ENCODE measurements around the gene SCRT2. TPM values are rescaled to one million over a fixed set of nuclear protein-coding genes. Genes with fewer than 3 reads are reported as not detected.

SCRT2 gene
- polyA plus RNA-seq, 4 donors: not detected

- Histone ChIP-seq H3K27me3 (ENCODE audit: control insufficient read depth in 3 of 3, insufficient read depth in 3 of 3, low read length in 3 of 3) (peaks cover 9 to 74% (median 28%) of the 10 kb centered on the region in 3 donors), H3K4me3 (ENCODE audit: low read depth in 1 of 3, low read length in 3 of 3) (no peak overlapping the region), H3K4me1 (ENCODE audit: control insufficient read depth in 3 of 3, insufficient read depth in 2 of 3, low read depth in 1 of 3, low read length in 2 of 3) (no peaks in the 10 kb centered on the region), H3K36me3 (ENCODE audit: control insufficient read depth in 3 of 3, insufficient read depth in 2 of 3, low read depth in 1 of 3, low read length in 3 of 3) (no peaks in the 10 kb centered on the region), H3K27ac (ENCODE audit: low read depth in 1 of 3, low read length in 2 of 3) (no peak overlapping the region), H3K9me3 (ENCODE audit: control insufficient read depth in 2 of 2, insufficient read depth in 1 of 2, low read depth in 1 of 2, low read length in 1 of 2) (no peaks in the 10 kb centered on the region)
- no peak for DNase-seq
- FAIRE-seq: no peak
- WGBS, 3 donors: 25 to 33% (median 33%) methylated on average over 6 of the region's 6 CpGs
Observed at GRCh38 chr20:665276-665675, 10.3 kb downstream of the SCRT2 start.

GRCh38 chr20:664576-664975 lies 11.0 kb downstream of the SCRT2 start:
- H3K4me3 ChIP-seq (ENCODE audit: low read depth in 1 of 3, low read length in 3 of 3): no peak overlapping the region
- H3K4me1 ChIP-seq (ENCODE audit: control insufficient read depth in 3 of 3, insufficient read depth in 2 of 3, low read depth in 1 of 3, low read length in 2 of 3): no peaks in the 10 kb centered on the region
- H3K27me3 ChIP-seq (ENCODE audit: control insufficient read depth in 3 of 3, insufficient read depth in 3 of 3, low read length in 3 of 3): peaks cover 9 to 75% (median 29%) of the 10 kb centered on the region in 3 donors
- no peak overlapping the region for H3K27ac ChIP-seq (ENCODE audit: low read depth in 1 of 3, low read length in 2 of 3)
- no peaks in the 10 kb centered on the region for H3K36me3 ChIP-seq (ENCODE audit: control insufficient read depth in 3 of 3, insufficient read depth in 2 of 3, low read depth in 1 of 3, low read length in 3 of 3)
- DNase-seq (no peak), FAIRE-seq (no peak)
- H3K9me3 ChIP-seq (ENCODE audit: control insufficient read depth in 2 of 2, insufficient read depth in 1 of 2, low read depth in 1 of 2, low read length in 1 of 2): no peaks in the 10 kb centered on the region
- 39 to 55% (median 48%) methylated on average over 12 to 13 of the region's 13 CpGs for WGBS, 3 donors

DNA sequence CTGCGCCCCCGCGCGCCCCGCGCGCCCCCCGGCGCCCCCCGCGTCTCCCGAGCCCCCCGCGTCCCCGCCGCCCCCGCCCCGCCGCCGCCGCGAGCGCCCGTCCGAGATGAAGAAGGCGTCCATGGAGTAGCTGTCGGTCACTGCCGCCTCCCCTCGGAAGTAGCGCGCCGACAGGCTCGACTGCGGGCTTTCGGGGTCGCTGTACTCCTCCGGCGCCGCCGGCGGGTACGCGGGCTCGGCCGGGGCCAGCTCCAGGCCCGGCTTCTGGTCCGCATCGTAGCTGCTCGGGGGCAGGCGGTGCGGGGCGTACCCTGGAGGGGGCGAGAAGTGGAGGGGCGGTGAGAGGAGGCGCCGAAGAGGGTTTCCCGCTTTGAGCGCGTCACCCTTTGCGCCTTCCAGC lies 11.5 kb downstream of the SCRT2 start:
- H3K36me3 ChIP-seq (ENCODE audit: control insufficient read depth in 3 of 3, insufficient read depth in 2 of 3, low read depth in 1 of 3, low read length in 3 of 3): no peaks in the 10 kb centered on the region
- H3K4me1 ChIP-seq (ENCODE audit: control insufficient read depth in 3 of 3, insufficient read depth in 2 of 3, low read depth in 1 of 3, low read length in 2 of 3): no peaks in the 10 kb centered on the region
- DNase-seq (no peak), FAIRE-seq (no peak)
- H3K27ac ChIP-seq (ENCODE audit: low read depth in 1 of 3, low read length in 2 of 3): no peak overlapping the region
- 5 to 29% (median 16%) methylated on average over 12 to 60 of the region's 60 CpGs for WGBS, 3 donors
- H3K9me3 ChIP-seq (ENCODE audit: control insufficient read depth in 2 of 2, insufficient read depth in 1 of 2, low read depth in 1 of 2, low read length in 1 of 2): no peaks in the 10 kb centered on the region
- no peak overlapping the region for H3K4me3 ChIP-seq (ENCODE audit: low read depth in 1 of 3, low read length in 3 of 3)
- peaks cover 9 to 80% (median 32%) of the 10 kb centered on the region in 3 donors for H3K27me3 ChIP-seq (ENCODE audit: control insufficient read depth in 3 of 3, insufficient read depth in 3 of 3, low read length in 3 of 3)

- Histone ChIP-seq H3K4me3 (ENCODE audit: low read depth in 1 of 3, low read length in 3 of 3) (no peak overlapping the region), H3K36me3 (ENCODE audit: control insufficient read depth in 3 of 3, insufficient read depth in 2 of 3, low read depth in 1 of 3, low read length in 3 of 3) (no peaks in the 10 kb centered on the region), H3K4me1 (ENCODE audit: control insufficient read depth in 3 of 3, insufficient read depth in 2 of 3, low read depth in 1 of 3, low read length in 2 of 3) (no peaks in the 10 kb centered on the region), H3K9me3 (ENCODE audit: control insufficient read depth in 2 of 2, insufficient read depth in 1 of 2, low read depth in 1 of 2, low read length in 1 of 2) (no peaks in the 10 kb centered on the region), H3K27me3 (ENCODE audit: control insufficient read depth in 3 of 3, insufficient read depth in 3 of 3, low read length in 3 of 3) (peaks cover 9 to 83% (median 32%) of the 10 kb centered on the region in 3 donors), H3K27ac (ENCODE audit: low read depth in 1 of 3, low read length in 2 of 3) (no peak overlapping the region)
- peak in 1 of 2 donors; percentile 40 for DNase-seq
- no peak for FAIRE-seq
- WGBS, 3 donors: 4 to 10% (median 6%) methylated on average over 52 to 84 of the region's 84 CpGs
Observed at GRCh38 chr20:663315-664090, 12.1 kb downstream of the SCRT2 start.

- H3K4me1 ChIP-seq (ENCODE audit: control insufficient read depth in 3 of 3, insufficient read depth in 2 of 3, low read depth in 1 of 3, low read length in 2 of 3): no peaks in the 10 kb centered on the region
- H3K36me3 ChIP-seq (ENCODE audit: control insufficient read depth in 3 of 3, insufficient read depth in 2 of 3, low read depth in 1 of 3, low read length in 3 of 3): no peaks in the 10 kb centered on the region
- no peak overlapping the region for H3K27ac ChIP-seq (ENCODE audit: low read depth in 1 of 3, low read length in 2 of 3)
- DNase-seq (no peak), FAIRE-seq (no peak)
- peaks cover 9 to 85% (median 32%) of the 10 kb centered on the region in 3 donors for H3K27me3 ChIP-seq (ENCODE audit: control insufficient read depth in 3 of 3, insufficient read depth in 3 of 3, low read length in 3 of 3)
- WGBS, 3 donors: 20 to 37% (median 22%) methylated on average over 14 to 16 of the region's 16 CpGs
- H3K4me3 ChIP-seq (ENCODE audit: low read depth in 1 of 3, low read length in 3 of 3): no peak overlapping the region
- no peaks in the 10 kb centered on the region for H3K9me3 ChIP-seq (ENCODE audit: control insufficient read depth in 2 of 2, insufficient read depth in 1 of 2, low read depth in 1 of 2, low read length in 1 of 2)
Observed at GRCh38 chr20:662277-663192, 13.1 kb downstream of the SCRT2 start.

DNA sequence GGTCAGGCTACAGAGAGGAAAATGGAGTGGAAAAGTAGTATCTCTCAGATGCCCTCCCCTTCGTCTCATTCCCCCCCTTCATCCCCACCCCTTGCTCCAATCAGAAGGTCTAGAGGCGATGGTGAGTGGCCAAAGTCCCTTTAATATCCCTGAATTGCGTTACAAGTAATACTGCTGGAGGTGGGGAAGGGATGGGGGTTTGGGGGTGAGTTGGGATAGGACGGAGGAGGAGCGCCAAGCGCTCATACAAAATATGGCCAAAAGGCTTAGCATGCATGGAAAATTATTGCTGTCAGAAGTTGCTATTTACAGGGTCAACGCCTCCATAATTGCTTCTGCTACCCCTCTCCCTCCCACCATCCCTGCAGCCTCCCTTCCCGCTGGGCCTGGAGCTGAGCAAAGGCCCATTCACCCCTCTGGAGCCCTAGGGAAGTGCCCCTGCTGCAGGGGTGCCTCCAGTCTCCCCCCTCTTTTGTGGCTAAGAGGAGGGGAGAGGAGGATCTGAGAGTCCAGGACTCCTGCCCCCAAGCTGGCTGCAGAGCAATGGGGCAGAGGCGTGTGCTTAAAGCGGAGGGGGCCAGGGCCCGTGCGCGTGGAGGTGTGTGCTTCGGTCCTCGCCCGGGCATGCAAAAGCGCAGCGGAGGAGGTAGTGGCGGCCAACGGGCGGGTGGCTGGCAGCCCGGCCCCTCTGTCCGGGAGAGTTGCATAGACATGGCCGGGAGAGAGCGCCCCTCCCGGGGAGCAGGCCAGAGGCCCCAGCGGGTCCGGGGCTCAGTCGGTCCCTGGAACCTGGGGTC lies 13.9 kb downstream of the SCRT2 start:
- no peak for DNase-seq
- H3K36me3 ChIP-seq (ENCODE audit: control insufficient read depth in 3 of 3, insufficient read depth in 2 of 3, low read depth in 1 of 3, low read length in 3 of 3): no peaks in the 10 kb centered on the region
- no peak for FAIRE-seq

DNA sequence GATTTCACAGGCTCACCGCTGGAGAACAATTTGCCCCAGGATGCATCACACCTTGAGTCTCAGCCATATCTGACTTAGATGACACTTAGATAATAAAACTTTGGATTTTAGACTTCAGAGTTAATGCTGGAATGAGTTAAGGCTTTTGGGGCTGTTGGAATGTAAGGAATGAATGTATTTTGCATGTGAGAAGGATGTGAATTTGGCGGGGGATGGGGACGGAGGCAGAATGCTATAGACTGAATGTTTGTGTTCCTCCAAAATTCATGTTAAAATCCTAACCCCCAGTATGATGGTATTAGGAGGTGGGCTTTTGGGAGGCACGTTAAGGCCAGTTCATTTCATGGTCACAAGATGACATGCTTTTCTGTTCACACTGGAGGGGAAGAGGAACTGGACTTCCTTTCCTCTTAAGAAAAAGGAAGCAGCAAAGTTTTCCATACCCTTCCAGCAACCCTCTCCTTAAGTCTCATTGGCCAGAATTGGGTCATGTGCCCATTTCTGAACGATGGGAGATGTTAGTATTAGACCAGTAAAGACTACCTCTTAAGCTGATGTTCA lies 16.8 kb downstream of the SCRT2 start:
- Histone ChIP-seq H3K27me3 (ENCODE audit: control insufficient read depth in 3 of 3, insufficient read depth in 3 of 3, low read length in 3 of 3) (peaks cover 4 to 63% (median 28%) of the 10 kb centered on the region in 3 donors), H3K4me3 (ENCODE audit: low read depth in 1 of 3, low read length in 3 of 3) (no peak overlapping the region)
- no peak for FAIRE-seq

More for the DNA sequence above, 13.9 kb downstream of the SCRT2 start:
- Histone ChIP-seq H3K27ac (ENCODE audit: low read depth in 1 of 3, low read length in 2 of 3) (no peak overlapping the region), H3K27me3 (ENCODE audit: control insufficient read depth in 3 of 3, insufficient read depth in 3 of 3, low read length in 3 of 3) (peaks cover 9 to 83% (median 32%) of the 10 kb centered on the region in 3 donors), H3K4me3 (ENCODE audit: low read depth in 1 of 3, low read length in 3 of 3) (no peak overlapping the region), H3K4me1 (ENCODE audit: control insufficient read depth in 3 of 3, insufficient read depth in 2 of 3, low read depth in 1 of 3, low read length in 2 of 3) (no peaks in the 10 kb centered on the region), H3K9me3 (ENCODE audit: control insufficient read depth in 2 of 2, insufficient read depth in 1 of 2, low read depth in 1 of 2, low read length in 1 of 2) (no peaks in the 10 kb centered on the region)
- WGBS, 3 donors: 19 to 24% (median 23%) methylated on average over 28 to 29 of the region's 29 CpGs

More for the DNA sequence above, 16.8 kb downstream of the SCRT2 start:
- Histone ChIP-seq H3K27ac (ENCODE audit: low read depth in 1 of 3, low read length in 2 of 3) (no peak overlapping the region), H3K4me1 (ENCODE audit: control insufficient read depth in 3 of 3, insufficient read depth in 2 of 3, low read depth in 1 of 3, low read length in 2 of 3) (peaks cover 0 to under 1% (median 0%) of the 10 kb centered on the region in 3 donors), H3K9me3 (ENCODE audit: control insufficient read depth in 2 of 2, insufficient read depth in 1 of 2, low read depth in 1 of 2, low read length in 1 of 2) (no peaks in the 10 kb centered on the region), H3K36me3 (ENCODE audit: control insufficient read depth in 3 of 3, insufficient read depth in 2 of 3, low read depth in 1 of 3, low read length in 3 of 3) (no peaks in the 10 kb centered on the region)
- DNase-seq: no peak
- 30 to 33% (median 32%) methylated on average over 5 of the region's 5 CpGs for WGBS, 3 donors

All from small intestine (tissue), 7 donors.